ENCODE measurements around the gene CUL3.

- no peak for TF ChIP-seq CTCF (IDR thresholded peaks at IDR 0.05)
- no peak for TF ChIP-seq EP300 (IDR thresholded peaks at IDR 0.05)
- no peak for TF ChIP-seq POLR2AphosphoS5 (IDR thresholded peaks at IDR 0.05)
Measured at GRCh38 chr2:224442071-224442967, 142.8 kb downstream of the CUL3 start.
